GM21423 (cell line): Measurements from ENCODE around the gene PNRC1.
"Not testable (repeated sequence)": the region's sequence is repeated elsewhere in the genome, so short reads cannot be mapped to it uniquely, and the experiment has no call there.

Experiments used
- ATAC-seq: cut with Tn5 transposase; IDR thresholded peaks from one replicate; pipeline ENCODE4 v1.9.1; 2021; ENCODE audit warnings: mild to moderate bottlenecking, moderate library complexity; ENCODE audit not compliant: unreplicated experiment

The PNRC1 gene

DNA sequence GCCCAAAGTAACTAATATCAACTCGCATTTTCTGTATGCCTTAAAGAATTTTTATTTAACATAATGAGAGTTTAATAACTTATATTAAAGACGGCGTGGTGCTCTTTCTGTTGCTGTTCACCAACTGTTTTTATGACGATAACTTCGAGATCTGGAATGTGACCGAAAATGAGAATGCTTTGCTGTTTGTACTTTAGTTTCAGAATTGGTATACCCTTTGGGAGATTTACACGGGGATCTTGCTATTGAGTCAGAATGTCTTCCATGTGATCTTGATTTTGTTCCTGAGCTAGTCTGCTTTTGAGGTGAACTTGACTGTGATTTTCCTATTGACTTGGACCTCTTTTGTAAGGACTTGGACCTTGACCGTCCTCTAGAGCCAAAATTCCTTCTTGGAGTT is 17.9 kb downstream of the PNRC1 start:
- no peak for ATAC-seq

DNA sequence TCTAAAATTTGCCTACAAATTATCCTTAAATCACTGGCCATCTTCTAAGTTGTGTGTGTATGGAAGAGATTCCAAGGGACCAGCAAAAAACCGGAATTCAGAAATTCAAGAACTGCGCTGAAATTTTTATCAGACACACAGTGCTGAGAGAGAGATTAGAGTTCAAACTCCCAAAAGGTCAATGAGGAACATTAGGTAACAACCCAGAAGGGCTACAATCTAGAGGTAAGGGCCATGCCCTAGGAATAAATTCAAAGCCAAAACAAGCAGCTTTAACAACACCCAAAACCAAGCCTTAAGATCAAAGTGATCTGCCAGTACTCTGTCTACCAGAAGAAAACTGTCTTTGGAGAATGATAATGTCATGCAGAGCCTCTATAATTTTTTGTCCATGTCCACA is 19.6 kb downstream of the PNRC1 start:
- ATAC-seq, result no peak

DNA sequence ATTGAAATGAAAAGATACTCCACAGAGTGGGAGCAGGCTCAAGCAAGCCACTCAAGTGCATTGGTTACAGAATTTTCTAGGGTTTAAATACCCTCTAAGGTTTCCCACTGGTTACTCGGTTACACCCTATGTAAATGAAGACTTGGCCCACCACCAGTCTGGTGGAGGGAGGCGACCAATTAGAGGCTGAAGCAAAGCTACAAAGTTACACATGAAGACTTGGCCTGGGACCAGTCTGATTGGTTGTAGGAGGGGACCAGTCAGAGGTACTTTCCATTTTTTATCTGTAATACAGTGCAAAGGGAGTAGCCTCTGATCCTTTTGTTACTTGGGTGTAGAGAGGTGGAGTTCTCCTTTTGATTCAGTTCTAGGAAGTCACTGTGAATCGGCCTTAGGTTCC is 29.7 kb downstream of the PNRC1 start:
- no peak for ATAC-seq

DNA sequence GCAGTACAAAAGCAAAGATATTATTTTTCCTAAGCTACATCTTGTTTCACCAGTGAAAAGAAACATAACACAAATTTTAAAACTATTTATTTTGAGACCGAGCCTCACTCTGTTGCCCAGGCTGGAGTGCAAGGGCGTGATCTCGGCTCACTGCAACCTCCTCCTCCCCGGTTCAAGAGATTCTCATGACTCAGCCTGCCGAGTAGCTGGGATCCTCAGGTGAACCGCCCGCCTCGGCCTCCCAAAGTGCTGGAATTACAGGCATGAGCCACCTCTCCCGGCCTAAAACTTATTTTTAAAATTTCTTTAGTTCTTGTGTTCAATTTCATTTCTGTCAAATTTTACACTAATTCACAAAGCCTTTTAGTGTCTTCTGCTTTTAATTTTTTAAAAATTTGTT is 31.4 kb downstream of the PNRC1 start:
- ATAC-seq, result no peak

DNA sequence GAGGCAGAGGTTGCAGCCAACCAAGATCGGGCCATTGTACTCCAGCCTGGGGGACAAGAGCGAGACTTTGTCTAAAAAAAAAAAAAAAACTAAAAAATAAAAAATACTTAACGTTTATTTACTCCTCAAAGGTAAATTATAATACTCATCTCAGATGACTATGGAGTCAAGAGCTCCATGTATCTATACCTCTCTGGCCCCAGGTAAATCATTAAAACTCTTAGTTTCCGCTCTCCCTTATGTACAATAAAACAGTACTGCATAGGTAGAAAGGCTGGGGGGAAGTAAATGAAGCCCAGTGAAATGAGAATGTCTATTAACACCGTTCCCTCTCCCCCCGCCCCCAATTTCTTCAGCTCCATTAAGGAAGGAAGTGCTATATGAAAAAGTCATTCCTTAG is 36.2 kb downstream of the PNRC1 start:
- no peak for ATAC-seq

DNA sequence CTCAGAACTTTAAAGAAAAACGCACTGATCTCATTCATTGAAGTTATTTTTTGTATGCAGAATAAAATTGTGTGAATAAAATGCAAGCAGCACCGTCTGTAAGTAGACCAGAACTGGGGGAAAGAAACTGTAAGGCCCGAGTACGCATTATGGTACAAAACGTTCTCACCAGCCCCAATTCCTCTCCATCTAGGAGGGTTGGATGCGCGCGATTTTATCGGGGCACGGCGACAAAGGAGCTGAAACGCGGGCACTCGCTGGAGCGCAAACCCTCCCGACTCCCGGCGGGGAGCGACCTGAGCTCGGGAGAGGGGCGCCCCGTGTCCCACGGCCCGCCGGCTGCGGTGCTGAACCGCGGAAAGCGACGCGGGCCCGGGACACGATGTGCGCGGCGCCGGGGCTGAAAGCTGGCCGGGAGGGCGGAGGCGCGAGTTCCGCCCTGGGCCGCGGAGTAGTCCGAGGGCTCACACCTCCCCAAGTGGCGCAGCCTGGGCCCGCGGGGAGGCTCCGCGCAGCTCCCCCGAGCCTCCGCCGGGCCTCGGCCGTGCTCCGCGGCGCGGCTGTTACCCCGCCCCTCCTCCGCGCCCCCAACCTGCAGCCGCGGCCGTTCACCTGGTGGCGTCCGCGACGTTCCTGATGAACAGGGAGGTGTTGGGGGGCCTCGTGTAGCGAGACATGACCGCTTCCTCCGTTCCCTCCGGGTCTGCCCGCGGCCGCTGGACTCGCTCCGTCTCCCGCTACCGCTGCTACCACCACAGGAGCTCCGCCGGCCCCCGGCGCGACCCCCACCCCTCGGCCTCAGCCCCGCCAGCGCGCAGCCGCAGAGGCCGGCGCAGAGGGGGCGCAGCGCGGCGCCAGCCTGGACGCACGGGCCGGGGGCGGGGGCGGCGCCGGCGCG is 36.9 kb downstream of the PNRC1 start, which contains the start of gene SRSF12:
SRSF12 (minus strand) TSS at position 861 of the 898 bp plus-strand sequence; CDS start at position 677, 184 bp downstream.
- ATAC-seq, result peak; percentile 70

DNA sequence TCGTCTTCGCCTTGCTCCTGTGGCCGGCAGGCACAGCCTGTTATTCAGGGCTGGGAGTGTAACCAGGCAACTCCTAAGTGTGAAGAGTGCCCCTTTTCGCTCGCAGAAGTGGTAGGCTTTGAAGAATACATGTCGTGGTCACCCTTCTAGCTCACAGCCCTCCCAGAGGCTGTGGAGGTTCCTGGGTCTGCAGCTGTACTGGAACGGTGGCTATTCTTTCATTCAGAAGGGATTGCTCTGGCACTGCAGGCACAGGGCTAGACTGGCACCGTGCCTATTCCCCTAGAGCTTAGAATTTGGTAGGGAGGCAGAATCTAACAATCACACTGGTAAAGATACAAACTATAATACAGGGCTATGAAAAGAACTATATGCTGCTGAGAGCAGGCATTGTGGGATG is 38.4 kb downstream of the PNRC1 start:
- no peak for ATAC-seq

DNA sequence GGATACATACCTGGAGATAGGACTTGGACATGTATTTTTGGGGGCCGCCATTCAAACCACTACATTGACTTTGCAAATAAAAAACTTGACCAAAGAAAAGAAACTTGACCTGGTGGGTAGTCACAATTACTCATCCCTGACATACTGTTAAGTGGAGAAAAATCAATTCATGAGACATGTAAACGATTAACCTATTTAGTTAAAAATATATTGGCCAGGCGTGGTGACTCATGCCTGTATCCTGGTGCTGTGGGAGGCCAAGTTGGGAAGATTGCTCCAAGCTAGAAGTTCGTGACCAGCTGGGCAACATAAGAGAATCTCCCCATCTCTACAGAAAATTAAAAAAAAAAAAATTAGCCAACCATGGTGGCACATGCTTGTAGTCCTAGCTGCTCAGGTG is 39.8 kb downstream of the PNRC1 start:
- no peak for ATAC-seq

DNA sequence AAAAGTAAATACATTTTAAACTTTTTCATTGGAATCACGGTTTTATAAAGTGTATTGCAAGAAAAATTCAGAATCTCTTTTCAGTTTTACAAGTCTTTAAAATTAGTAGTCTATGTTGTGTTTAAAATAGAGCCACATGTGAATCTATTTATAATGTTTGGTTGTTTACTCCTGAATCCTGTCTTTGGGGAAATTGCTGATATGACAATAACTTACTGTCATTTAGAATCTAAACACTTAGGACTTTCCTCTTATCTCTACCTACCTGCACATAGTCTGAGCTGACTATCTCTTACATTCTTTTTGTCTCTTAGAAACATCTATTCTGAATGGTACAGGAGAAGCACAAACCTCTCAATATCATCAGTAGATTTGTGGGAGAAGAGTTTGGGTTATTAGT is 41.4 kb downstream of the PNRC1 start:
- ATAC-seq, result no peak

DNA sequence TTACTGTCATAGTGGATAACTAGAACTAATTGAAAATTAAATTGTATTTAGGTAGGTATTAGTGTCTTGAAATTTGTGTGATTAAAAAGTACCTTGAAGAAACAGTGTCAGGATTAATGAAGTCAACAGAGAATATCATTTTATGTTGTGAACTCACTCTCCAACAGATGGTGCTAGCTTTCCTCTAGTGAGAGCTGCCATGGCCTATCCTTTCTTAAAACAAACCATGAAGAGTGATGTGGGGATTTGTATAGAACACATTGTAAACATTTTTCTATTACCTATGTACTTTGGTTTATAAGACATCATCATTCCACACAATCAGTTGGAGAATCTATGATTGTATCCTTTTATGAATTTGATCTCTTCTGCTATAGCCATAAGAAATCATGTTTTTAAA is 42.1 kb downstream of the PNRC1 start:
- ATAC-seq, result peak; percentile 62

DNA sequence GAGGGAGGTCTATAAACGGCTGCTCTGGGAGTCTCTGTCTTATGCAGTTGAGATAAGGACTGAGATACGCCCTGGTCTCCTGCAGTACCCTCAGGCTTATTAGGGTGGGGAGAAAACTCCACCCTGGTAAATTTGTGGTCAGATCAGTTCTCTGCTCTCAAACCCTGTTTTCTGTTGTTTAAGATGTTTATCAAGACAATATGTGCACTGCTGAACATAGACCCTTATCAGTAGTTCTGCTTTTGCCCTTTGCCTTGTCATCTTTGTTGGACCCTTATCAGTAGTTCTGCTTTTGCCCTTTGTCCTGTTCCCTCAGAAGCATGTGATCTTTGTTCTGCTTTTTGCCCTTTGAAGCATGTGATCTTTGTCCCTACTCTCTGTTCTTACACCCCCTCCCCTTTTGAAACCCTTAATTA is 47.7 kb downstream of the PNRC1 start:
- ATAC-seq, result not testable (repeated sequence)

DNA sequence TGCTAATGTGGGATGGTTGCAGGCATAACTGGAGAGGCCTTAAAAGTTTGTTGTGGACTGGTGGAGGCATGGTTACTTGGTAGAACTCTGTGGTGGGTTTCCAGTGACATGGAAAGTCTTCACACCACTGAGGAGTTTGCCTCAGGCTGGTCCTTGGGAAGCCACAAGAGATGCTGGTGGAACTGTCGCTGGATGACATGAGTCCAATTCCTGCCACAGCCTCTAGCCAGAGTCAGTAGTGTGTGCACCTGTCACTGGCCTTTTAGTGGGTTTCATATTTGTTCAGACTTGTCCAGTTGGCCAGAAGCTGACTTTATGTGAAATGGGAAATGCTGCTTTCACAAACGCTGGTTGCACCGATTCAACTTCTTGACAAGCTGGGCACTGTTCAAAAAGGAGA is 51.0 kb downstream of the PNRC1 start:
- ATAC-seq, result no peak

DNA sequence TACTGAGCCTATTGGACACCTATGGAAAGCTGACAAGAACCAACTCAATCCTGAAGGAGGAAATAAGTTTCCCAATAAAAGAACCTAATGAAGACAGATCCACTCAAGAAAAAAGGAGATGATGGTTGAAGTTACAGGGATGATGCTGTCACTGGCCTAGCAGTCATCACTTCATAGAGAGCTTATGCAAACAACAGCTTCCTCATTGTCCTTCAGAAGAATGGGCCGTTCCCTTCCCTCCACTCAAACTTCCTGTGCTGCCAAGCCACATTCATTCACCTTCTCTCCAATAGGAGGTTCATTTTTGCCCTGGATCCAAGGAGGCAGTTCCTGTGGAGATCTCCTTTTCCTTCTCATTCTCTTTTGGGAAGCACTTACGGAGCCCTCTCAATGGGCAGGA is 51.5 kb downstream of the PNRC1 start:
- ATAC-seq, result no peak

DNA sequence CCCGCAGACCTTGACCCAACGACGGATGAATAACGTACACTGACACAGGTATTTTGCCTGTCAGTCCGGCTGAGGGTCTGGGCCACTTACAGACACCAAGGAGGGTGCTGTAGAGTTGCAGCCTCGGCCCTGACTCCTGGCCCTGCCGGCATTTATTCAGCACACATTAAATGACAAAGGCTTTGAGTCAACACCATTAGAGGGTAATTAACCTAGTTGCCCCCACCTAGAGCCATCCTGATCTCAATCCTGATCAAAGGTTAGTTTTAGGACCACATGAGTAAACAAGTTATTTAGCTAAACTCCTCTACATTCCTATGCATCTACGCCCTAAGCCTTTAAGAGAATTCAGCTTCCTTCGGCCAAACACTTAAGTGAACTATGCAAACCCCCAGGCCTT is 53.4 kb downstream of the PNRC1 start:
- ATAC-seq, result no peak

DNA sequence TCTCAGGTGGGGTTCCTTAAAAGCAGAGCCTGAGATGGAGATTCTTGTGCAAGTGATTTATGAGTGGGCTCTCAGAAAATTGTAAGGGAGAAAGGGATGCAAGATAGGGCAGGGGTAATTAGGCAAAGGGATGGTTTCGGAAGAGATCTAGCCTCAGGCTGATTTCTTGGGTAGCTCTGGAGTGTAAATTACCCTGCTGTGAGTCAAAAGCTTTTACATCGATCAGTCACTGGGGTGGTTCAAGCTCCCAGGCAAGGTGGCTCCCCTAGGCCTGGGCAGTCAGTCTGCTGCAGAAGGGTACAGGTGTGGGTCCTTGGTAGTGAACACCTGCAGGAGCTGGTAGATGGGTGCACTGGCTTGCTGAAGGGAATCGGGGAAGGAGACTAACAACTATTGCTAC is 54.2 kb downstream of the PNRC1 start:
- ATAC-seq, result no peak
